T-helper 1 cell (primary cell): ENCODE measurements around the gene HIBCH.
A peak's percentile ranks its signal among the peaks of the same experiment; 100 is the strongest.
"Not testable (repeated sequence)": the region's sequence is repeated elsewhere in the genome, so short reads cannot be mapped to it uniquely, and the experiment has no call there.

Experiments
- DNase-seq, 5 donors: peaks; one replicate each; pipeline ENCODE4 v3.0.0-alpha.2; 2012 to 2020

Gene HIBCH

DNA sequence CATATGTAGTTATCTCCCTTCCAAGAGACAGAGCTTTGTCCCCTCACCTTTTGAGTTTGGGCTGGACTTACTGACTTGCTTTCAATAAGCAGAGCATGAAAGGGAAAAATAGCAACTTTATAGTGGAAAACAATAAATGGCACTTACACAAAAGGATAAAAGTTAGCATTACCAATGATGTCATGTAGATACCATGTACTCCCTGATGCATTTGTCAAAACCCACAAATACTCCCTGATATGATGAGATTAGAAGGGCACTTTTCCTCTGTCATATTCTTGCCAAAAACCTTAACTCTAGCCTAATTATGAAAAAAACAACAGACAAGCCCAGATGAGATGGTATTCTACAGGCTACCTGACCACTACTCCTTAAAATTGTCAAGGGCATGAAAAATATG, 16.0 kb downstream of the HIBCH start:
- no peak for DNase-seq

DNA sequence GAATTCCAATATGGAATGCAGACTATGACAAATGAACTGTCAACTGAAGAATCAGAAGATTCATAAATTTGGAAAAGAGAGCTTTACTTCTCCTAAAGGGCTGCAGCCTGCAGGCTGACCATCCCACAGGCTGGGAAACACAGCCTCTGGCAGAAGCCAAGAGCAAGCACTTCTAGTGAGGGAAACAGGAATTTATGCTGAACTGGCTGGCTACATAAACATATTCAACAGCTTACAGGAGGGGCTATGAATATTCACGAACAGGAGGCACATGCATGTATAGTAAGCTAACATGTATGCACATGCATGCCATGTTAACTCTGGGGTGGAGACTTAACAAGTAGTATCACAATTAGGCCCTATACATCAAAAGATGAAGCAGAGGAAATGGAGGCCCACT, 17.6 kb downstream of the HIBCH start:
- no peak for DNase-seq

DNA sequence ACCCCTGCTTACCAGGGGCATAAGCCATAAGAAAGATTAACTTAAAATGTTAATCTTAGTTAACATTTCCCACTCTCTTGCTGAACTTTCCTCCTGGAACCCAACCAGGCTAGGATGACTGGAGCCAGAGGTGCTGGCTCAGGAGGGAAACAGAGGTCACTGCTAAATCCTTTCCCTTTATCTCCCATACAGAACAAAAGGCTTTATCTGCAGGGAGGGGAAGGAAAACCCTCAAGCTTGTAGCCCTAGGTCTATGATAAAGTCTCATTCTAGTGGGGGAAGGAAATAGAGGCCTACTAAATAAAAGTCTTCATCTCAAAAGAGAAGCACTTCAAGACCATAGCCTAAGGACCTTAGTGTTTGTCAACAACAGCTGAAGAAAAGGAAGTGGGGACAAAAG, 18.6 kb downstream of the HIBCH start:
- DNase-seq, result no peak

DNA sequence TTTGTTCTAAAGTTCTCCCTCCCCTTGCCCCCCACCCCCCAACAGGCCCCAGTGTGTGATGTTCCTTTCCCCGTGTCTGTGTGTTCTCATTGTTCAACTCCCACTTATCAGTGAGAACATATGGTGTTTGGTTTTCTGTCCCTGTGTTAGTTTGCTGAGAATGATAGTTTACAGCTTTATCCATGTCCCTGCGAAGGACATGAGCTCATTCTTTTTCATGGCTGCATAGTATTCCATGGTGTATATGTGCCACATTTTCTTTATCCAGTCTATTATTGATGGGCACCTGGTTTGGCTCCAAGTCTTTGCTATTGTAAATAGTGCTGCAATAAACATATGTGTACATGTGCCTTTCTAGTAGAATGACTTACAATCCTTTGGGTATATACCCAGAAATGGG, 21.7 kb downstream of the HIBCH start:
- DNase-seq, result not testable (repeated sequence)

DNA sequence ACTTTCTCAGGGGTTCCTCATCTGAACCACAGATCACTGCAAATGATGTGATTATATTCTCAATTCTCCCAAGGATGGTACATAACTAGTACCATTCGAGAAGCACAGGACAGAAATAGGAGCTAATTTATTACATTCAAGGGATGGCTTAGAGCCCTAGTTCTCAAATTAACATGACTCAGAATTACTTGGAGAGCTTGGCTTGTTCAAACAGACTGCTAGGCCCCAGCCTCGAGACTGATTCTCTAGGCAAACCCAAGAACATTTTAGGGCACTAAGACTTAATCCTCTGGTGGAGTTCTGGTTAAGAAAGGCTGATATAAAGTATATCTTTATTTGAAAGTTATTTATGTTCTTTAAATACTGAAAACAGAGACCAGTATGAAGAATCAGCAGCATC, 35.8 kb downstream of the HIBCH start:
- DNase-seq, result no peak

DNA sequence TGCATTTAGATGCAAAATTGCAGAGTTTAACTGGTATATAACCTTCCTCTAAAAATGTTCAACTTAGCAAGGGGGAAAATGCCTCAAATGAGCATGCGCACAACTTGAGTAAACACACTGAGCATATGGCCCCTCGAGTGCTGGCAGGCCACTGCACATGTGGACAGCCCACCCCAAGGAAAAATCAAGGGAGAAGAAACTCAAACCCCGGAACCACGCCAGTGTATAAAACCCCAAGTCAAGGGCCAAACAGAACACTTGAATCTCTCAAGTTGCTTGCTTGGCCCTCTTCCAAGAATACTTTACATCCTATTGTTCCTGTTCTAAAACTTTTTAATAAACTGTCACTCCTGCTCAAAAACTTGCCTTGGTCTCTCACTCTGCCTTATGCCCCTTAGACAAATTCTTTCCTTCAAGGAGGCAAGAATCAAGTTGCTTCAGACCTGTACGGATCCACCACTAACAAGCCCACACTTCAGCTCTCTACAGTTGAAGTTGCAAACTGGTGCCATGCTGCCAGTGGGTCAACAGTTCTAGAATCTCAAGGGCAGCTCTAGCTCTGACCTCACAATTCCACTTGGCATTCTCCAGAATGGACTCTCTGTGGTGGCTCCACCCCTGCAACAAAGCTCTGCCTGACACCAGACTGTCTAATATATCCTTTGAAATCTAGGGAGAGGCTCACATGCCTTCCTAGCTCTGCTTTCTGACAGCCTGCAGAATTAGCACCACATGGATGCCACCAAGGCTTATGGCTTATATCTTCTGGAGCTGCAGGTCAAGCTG, 38.9 kb downstream of the HIBCH start:
- no peak for DNase-seq

DNA sequence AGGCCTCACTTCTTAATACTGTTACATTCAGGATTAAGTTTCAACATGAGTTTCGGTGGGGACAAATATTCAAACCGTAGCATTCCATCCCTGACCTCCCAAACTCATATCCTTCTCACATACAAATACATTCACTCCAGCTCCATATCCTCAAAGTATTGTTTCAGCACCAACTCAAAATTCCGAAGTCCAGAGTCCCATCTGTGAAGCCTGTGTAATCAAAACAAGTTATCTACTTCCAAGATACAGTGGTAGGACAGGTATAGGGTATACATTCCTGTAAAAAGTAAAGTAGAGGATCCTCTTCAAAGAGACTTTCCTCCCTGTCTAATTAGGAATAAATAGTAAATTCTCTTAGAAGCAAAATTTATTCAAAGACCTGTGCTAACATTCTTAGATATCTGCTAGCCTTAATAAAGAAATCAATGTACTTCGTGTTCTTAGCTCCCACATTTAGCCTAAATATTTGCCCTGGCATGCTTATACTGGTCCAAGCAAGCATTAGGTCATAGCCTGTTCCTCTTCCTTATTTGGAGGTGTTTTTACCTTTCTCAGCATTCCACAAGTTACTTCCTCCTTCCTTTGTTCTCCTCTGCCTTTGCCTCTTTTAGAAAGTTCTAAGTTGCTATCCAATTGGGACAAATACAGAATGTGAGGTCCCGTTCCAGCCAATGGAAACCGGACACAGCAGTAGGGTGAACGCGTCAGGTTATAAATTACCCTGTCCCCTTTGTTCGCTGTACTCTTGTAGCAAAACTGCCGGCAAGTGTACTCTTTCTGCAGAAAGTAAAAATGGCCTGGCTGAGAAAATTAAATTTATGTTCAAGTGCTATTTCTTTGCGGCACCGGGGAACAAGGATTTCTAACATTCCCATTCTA, 40.1 kb downstream of the HIBCH start:
- not testable (repeated sequence) for DNase-seq

DNA sequence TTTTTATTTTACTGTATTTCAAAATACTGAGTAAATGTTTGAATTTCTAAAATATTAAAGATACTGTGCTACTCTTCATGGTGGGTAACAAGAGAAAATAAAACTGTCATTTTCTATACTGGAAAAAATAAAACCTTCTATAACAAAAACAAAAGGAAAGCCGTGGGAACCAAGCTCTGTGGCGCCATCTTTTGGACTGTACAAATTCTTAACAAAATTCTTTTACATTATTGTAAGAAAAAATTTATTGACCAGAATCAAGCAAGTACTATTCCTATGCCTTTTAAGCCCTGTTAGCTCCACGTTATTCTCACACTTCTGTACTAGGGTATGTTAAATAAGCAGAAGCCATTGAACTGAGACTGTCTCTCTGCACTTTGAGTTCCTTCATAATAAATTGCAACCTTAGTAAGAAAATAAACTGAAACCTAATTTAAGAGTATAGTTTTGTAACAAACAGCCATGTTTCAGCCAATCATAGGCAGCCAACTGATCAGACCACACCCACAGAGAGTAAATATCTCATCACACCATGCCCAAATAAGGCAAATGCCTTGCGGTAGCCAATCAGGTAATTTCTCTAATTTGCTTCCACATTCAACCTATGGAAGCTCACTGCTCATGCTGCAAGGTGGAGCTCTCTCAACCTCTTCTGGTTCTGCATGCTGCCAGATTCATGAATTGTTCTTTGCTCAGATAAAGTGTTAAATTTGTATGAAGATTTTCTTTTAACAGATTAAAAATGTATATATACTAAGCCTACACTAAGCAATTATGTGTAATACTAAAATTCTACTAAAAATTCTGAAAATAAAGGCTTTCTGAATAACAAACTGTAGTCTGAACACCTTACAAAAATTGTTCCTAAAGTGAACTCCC, 42.2 kb downstream of the HIBCH start:
- DNase-seq, result peak in 1 of 5 donors; percentile 16

DNA sequence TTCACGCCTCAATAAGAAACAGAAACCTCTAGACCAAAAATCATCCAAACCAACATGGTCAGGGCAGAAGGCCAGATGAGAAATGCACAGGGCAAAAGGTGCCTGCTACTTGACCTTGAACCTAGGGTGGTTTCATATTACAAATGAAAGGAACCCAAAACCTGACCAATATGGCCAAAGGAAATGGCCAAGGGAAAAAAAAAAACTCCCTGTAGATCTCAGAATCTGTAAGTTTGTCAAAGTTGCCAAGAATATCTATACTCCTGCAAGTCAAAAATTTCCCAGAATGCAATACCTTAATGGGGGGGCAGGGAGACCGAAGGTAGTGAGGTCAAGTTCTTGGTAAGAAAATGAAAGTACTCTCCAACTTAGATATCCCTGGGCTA, 47.2 kb downstream of the HIBCH start:
- DNase-seq, result no peak

DNA sequence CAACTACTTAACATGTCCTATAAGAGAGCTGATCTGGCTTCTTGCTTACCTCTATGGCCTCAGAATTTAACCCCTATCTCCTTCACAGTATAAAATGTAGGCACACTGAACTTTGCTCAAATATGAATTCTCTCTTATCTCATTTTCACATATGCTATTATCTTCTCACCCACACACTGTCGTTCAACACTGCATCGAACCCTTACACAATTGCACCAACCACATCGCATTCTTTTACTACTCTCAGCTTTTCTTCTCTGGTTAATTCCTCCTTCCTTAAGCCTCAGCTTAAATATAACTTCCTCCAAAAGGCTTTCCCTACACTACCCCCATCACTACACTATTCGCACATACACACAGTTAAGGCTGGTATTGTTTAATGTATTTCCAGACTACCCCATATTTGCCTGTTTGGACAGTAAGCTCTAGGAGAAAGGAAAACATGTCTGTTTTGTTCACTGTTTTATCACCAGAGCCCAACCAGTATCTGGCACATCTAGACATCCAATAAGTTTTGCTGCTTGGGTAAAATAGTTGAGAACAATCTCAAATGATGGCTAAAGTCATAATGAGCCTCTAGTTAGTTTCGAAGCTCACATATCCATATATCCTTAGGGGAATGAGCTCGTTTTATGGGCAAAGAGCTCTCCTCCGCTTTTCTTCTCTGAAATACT, 47.7 kb downstream of the HIBCH start:
- no peak for DNase-seq

DNA sequence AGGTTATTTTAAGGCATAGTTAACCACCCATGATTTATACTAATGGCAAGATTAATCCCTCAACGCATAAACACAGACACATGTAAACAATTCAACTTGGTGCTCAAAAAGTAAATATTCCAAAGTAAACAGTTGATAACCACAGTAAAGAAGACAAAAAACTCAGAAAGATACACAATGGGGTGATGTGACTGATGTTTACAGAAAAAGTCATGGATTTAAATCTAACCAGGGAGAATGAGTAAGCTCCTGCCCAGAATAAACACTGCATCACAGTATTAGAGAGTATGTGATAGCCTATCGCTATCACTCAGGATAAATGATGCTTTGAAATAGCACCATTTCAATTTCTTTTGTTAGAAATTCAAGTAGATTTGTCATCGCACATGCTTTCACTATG, 49.3 kb downstream of the HIBCH start:
- no peak for DNase-seq

DNA sequence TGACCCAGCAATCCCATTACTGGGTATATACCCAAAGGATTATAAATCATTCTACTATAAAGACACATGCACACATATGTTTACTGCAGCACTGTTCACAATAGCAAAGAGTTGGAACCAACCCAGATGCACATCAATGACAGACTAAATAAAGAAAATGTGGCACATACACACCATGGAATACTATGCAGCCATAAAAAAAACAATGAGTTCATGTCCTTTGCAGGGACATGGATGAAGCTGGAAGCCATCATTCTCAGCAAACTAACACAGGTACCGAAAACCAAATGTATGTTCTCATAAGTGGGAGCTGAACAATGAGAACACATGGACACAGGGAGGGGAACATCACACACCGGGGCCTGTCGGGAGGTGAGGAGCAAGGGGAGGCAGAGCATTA, 49.9 kb downstream of the HIBCH start:
- DNase-seq, result not testable (repeated sequence)

DNA sequence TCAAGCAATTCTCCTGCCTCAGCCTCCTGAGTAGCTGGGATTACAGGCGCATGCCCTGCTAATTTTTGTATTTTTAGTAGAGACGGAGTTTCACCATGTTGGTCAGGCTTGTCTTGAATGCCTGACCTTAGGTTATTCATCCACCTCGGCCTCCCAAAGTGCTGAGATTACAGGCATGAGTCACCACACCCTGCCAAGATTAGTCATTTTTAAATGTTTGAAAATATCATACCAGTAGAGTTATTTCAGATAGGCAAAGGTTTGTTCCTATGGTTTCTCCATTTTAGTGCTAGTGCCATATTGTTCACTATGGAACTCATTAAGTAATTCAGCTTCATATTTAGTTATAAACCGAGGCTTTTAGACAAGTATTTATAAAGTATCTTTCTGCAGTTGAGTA, 52.3 kb downstream of the HIBCH start:
- DNase-seq, result no peak

DNA sequence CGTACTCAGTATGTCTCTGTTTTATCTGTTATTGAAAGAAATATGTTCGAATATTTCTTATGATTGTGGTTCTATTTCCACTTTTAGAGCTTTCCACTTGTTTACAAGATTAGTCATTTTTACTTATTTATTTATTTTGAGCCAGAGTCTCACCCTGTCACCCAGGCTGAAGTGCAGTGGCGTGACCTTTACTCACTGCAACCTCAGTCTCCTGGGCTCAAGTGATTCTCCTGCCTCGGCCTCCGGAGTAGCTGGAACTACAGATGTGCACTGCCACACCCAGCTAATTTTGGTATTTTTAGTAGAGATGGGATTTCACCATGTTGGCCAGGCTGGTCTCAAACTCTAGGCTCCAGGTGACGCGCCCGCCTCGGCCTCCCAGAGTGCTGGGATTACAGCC, 53.3 kb downstream of the HIBCH start:
- DNase-seq, result no peak

DNA sequence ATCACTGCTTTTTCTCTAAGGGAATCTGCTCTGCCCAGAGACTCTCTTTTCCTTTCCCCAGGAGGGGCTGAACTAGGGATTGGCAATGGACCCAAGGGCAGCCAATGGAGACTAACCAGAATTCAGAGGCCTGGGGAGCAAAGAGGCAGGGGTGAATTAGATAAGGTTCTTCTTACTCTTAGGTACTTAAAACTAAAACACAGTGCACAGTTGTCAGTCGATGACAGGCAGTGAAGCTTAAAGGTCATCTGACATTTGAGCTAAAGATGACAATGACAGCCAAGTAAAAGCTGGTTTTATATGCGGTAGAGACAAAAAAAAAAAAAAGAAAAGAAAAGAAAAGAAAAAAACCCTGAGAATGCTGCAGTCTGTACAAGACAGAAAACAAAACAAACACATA, 57.8 kb downstream of the HIBCH start:
- no peak for DNase-seq

DNA sequence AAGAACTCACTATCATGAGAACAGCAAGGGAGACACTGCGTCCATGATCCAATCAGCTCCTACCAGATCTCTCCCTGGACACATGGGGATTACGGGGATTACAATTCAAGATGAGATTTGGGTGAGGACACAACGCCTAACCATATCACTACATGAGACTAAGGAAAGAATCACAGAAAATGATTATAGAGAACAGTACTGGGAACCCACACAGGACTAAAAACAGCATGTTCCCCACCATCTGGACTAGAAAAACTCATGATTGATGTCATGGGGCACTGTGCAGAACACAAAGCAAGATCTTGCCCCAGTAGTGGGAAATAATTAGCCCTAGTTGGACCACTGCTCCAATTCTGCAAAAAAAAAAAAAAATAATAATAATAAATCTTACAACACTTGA, 63.5 kb downstream of the HIBCH start:
- no peak for DNase-seq

DNA sequence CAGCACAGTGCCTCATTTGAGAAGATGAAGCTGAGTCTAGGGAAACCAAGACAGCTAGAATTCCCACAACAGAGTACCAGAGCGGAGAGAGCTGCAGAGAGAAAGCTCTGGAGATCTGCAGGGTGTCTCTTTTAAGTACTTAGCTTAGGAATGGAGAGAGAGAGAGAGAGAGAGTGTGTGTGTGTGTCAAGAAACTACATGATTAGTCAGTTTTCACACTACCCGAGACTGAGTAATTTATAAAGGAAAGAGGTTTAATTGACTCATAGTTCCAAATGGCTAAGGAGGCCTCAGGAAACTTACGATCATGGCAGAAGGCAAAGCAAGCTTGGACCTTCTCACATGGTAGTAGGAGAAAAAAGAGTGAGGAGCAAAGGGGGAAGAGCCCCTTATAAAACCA, 64.0 kb downstream of the HIBCH start:
- peak in 1 of 5 donors; percentile 12 for DNase-seq

DNA sequence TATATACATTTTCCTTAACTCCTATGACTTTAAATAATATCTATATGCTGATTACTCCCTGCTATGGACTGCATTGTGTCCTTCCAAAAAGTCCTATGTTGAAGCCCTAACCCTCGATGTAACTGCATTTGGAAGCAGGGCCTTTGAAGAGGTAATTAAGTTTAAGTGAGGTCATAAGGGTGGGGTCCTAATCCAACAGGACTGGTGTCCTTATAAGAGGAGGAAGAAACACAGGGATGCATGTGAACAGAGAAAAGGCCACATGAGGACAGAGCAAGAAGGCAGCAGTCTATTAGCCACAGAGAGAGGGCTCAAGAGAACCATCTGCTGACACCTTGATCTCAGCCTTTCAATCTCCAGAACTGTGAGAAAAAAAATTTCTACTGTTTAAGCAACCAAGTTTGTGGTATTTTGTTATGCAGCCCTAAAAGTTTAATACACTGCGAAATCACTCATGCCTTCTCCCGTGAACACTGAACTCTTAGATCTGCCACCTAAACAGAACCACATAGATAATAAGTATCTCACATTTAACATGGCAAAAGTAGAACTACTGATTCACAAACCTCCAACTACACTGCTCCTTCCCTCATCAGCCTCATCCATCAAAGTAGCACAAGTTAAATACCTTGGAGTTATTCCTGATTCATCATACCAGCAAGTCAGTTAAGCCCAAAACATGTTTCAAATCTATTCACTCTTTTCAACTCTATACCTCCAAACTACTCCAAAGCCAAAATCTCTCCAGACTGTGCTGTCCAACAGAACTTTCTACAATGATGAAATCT, 65.4 kb downstream of the HIBCH start:
- DNase-seq, result no peak

DNA sequence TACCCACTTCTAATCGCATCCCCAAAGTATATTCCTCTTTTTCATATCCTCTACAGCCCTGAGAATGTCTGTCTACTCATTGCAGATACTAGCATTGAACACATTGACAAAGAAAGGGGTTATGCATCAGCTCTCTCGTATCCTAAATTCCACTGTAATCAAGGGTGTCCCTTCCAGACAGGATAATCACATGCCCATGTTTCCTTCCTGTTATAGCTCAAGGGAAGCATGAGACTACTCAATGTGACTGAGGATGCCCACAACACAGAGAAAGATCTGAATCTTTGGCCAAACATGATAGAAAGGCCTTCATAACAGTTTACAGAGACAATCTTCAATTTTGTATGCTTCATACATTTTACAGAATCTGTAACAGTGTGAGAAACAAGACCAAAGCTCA, 69.2 kb downstream of the HIBCH start:
- DNase-seq, result no peak

DNA sequence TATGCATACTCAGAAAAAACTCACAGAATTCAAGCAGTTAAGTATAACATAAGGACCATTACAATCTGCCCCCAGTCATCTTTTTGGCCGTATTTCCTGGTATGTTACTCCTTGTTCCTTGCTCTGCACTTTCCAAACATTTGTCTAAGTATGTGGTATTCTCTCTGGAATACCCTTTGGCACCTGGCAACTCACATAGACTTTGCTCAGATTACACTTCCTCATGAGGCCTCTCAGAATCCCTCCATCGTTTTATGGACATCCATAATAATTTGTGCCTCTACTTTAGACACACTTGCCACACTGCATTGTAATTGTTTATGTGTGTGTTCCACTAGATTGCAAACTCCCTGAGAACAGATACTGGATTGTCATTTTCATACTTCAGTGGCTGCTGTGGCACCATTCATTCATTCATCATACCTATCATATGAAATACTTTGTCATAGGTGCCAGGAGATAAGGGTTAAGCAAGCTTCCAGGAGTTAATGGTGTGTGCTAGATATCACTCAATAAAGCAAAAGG, 84.0 kb downstream of the HIBCH start:
- no peak for DNase-seq

DNA sequence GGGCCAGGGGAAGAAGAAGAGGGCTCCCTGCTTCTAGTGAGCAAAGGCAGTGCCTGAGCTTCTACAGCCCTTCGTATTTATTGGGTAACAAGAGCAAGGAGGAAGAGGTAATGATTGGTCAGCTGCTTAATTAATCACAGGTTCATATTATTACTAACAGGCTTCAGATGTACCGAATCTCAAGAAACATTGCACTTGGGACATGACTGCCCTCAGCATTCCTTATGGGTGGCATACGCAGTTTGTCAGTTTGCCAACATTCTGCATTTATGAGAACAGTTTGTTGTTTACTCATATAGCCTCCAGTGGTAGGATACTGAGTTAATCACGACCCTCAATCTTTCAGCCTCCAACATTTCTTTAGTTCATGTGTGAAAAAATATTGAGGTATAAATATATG, 84.5 kb downstream of the HIBCH start:
- DNase-seq, result no peak
